Lower lobe of right lung (tissue), 2 donors: Measurements from ENCODE around the gene ERO1B. TPM values are rescaled to one million over a fixed set of nuclear protein-coding genes. Genes with fewer than 3 reads are reported as not detected.
"Not testable (repeated sequence)": the region's sequence is repeated elsewhere in the genome, so short reads cannot be mapped to it uniquely, and the experiment has no call there.

Experiments used
- ATAC-seq, 2 donors: fragments of 200-7000 bp; cut with Tn5 transposase; one replicate each; pipeline ENCODE4 v1.9.1; 2020 to 2022; ENCODE audit warnings: mild to moderate bottlenecking in 2 of 2, moderate library complexity in 2 of 2
- DNase-seq: peaks from one replicate; pipeline ENCODE4 v3.0.0-alpha.2; 2020
- H3K27ac ChIP-seq: fragments of 200-600 bp; one replicate; pipeline ENCODE4 v1.8.0; 2022
- H3K27me3 ChIP-seq: fragments of 200-600 bp; one replicate; pipeline ENCODE4 v1.8.0; 2022; ENCODE audit warnings: low read depth
- H3K36me3 ChIP-seq: fragments of 200-600 bp; one replicate; pipeline ENCODE4 v1.8.0; 2022; ENCODE audit warnings: mild to moderate bottlenecking
- H3K4me1 ChIP-seq: fragments of 200-600 bp; one replicate; pipeline ENCODE4 v1.8.0; 2022
- H3K4me3 ChIP-seq: fragments of 200-600 bp; one replicate; pipeline ENCODE4 v1.8.0; 2022; ENCODE audit warnings: mild to moderate bottlenecking
- H3K9me3 ChIP-seq: fragments of 200-600 bp; one replicate; pipeline ENCODE4 v1.8.0; 2022
- intact Hi-C: fragments of 100-400 bp; cut with DNase I; formaldehyde crosslinking; loops from one replicate; pipeline ENCODE4 v1.11.0; 2022
- total RNA-seq: library from RNA; stranded (reverse); fragmentation: NEBNext Ultra II Directional; extraction: Animal tissue kit (Norgen Biotek cat#: 25700); gene quantifications from one replicate; pipeline ENCODE4 v1.2.1, GENCODE V29; 2021
- TF ChIP-seq, protein P1 (sequence below): fragments of 200-600 bp; IDR thresholded peaks from one replicate; pipeline ENCODE4 v1.8.0; 2022; ENCODE audit warnings: antibody characterized with exemption, mild to moderate bottlenecking
- donor health status: DM: no; HTN: yes; CAD: no; lungs with severe emphysema.

Gene ERO1B
- total RNA-seq, 1 donor from 2014 or later = 8.5 TPM

DNA sequence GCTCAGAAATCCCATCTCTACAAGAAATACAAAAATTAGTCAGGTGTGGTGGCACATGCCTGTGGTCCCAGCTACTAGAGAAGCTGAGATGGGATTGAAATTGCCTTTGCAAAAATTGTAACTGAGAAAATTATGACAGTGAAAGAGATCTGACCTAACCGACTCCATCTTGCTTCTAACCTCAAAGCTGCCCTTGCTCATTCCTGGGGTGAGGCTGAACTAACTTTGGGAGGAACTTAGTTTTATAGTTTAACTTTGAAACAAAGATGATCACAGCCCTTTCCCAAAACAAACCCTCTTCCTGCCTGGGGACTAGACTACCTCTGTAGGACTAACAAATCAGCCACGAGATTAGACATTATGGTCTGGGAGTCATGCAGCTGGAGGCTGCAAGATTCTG lies 33.8 kb upstream of the ERO1B start:
- TF ChIP-seq, protein P1, sequence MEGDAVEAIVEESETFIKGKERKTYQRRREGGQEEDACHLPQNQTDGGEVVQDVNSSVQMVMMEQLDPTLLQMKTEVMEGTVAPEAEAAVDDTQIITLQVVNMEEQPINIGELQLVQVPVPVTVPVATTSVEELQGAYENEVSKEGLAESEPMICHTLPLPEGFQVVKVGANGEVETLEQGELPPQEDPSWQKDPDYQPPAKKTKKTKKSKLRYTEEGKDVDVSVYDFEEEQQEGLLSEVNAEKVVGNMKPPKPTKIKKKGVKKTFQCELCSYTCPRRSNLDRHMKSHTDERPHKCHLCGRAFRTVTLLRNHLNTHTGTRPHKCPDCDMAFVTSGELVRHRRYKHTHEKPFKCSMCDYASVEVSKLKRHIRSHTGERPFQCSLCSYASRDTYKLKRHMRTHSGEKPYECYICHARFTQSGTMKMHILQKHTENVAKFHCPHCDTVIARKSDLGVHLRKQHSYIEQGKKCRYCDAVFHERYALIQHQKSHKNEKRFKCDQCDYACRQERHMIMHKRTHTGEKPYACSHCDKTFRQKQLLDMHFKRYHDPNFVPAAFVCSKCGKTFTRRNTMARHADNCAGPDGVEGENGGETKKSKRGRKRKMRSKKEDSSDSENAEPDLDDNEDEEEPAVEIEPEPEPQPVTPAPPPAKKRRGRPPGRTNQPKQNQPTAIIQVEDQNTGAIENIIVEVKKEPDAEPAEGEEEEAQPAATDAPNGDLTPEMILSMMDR = no peak
- no peaks in the 10 kb centered on the region for H3K9me3 ChIP-seq
- DNase-seq (no peak), ATAC-seq (no peak)
- H3K27me3 ChIP-seq = no peaks in the 10 kb centered on the region
- H3K4me1 ChIP-seq = no peaks in the 10 kb centered on the region
- H3K27ac ChIP-seq = no peak overlapping the region
- intact Hi-C loops = no loop called here
- H3K36me3 ChIP-seq = no peaks in the 10 kb centered on the region
- H3K4me3 ChIP-seq = no peak overlapping the region

DNA sequence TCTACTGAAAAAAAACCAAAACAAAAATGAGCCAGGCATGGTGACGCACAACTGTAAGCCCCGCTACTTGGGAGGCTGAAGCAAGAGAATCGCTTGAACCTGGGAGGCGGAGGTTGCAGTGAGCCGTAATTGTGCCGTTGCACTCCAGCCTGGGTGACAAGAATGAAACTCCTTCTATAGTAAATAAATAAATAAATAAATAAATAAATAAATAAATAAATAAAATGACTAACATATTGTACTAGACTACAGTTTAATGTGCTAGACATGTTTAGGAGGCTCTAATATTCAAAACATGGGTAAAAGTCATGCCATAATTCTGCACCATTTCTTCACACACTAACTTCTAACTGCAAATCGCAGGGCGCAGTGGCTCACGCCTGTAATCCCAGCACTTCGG lies 33.3 kb upstream of the ERO1B start:
- no peaks in the 10 kb centered on the region for H3K27me3 ChIP-seq
- H3K4me1 ChIP-seq = no peaks in the 10 kb centered on the region
- no peak overlapping the region for H3K27ac ChIP-seq
- intact Hi-C loops = no loop called here
- TF ChIP-seq, protein P1 = no peak
- DNase-seq (no peak), ATAC-seq (no peak)
- no peaks in the 10 kb centered on the region for H3K36me3 ChIP-seq
- no peak overlapping the region for H3K4me3 ChIP-seq
- H3K9me3 ChIP-seq = no peaks in the 10 kb centered on the region

DNA sequence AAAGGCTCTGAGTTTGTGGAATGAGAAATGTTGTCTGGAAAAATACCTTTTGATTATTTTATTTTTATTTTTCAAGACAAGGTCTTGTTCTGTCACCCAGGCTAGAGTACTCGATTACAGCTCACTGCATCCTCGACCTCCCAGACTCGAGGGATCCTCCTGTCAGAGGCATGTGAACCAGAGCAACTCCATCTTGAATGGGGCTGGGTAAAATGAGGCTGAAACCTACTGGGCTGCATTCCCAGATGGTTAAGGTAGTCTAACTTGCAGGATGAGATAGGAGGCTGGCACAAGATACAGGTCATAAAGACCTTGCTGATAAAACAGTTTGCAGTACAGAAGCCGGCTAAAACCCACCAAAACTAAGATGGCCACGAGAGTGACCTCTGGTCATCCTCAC lies 32.3 kb upstream of the ERO1B start:
- H3K36me3 ChIP-seq, intact Hi-C loops, H3K27me3 ChIP-seq, DNase-seq, H3K9me3 ChIP-seq, H3K4me1 ChIP-seq, H3K27ac ChIP-seq, ATAC-seq, H3K4me3 ChIP-seq: not testable (repeated sequence)

DNA sequence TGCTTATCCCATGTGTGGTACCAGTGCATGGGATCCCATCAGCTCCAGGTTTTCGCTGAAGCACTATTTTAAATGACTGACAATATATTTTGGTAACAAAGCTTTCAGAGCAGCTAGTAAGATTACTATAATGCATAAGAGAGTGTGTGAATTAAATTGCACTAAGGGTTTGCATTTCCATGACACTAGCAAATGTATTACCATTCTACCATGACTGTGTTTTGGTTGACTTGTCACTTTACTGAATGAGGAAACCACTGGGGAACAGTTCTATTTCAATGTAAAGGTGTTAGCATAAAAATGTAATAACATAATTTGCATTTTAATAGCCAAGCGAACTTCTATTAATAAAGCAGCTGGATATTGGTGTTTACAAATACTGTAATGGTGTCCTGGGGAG lies 31.7 kb upstream of the ERO1B start:
- ATAC-seq = no peak
- no peaks in the 10 kb centered on the region for H3K4me1 ChIP-seq
- no peaks in the 10 kb centered on the region for H3K27me3 ChIP-seq
- H3K9me3 ChIP-seq = no peaks in the 10 kb centered on the region
- no peaks in the 10 kb centered on the region for H3K36me3 ChIP-seq
- DNase-seq = no peak
- TF ChIP-seq, protein P1 = no peak
- H3K4me3 ChIP-seq = no peak overlapping the region
- intact Hi-C loops = no loop called here
- H3K27ac ChIP-seq = no peak overlapping the region

DNA sequence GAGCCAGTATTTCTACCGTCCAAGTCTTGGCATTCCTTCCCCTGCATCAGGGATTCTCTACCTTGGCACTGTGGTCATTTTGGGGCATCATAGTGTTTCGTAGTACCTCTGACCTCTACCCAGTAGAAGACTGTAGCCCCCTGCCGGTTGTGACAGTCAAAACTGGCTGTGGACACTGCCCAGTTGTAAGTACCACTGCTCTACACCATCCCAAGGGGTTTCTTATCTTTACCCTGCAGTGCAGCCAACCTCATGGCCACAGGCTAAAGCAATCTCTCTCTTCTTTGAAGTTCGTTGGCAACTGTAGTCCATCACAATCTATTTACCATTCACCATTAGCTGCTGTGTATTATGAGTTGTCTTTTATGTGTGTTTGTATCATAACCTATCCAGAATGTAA lies 29.3 kb upstream of the ERO1B start:
- ATAC-seq = no peak
- TF ChIP-seq, protein P1 = no peak
- H3K27me3 ChIP-seq = no peaks in the 10 kb centered on the region
- no peak overlapping the region for H3K27ac ChIP-seq
- H3K9me3 ChIP-seq = no peaks in the 10 kb centered on the region
- no peak overlapping the region for H3K4me3 ChIP-seq
- no peaks in the 10 kb centered on the region for H3K4me1 ChIP-seq
- DNase-seq = no peak
- intact Hi-C loops = no loop called here
- no peaks in the 10 kb centered on the region for H3K36me3 ChIP-seq

DNA sequence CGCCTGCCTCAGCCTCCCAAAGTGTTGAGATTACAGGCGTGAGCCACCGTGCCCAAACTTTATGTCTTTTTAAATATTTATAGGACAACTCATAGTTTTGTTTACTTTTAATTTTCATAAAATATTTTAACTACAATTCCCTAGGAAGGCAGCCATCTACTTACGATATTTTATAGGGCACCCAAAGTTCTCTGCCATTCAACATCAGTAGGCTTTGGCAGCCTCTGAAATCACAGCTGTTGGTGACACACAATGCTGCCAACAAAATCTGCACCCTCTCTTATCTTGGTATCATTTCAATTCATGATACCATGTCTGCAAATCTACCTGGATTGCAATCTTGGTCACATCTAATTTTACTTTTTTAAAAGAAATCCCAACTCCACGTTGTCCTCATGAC lies 27.1 kb upstream of the ERO1B start:
- Histone ChIP-seq H3K4me3 (no peak overlapping the region), H3K27ac (no peak overlapping the region), H3K9me3 (no peaks in the 10 kb centered on the region), H3K36me3 (no peaks in the 10 kb centered on the region), H3K27me3 (no peaks in the 10 kb centered on the region), H3K4me1 (no peaks in the 10 kb centered on the region)
- ATAC-seq = no peak
- DNase-seq = no peak
- TF ChIP-seq, protein P1 = no peak
- intact Hi-C loops = no loop called here
